GM10248 (cell line): ENCODE results near the gene MCOLN2.

Experiments
- CTCF ChIA-PET: fragments of 300-600 bp; sonication (Branson Sonifier 250); formaldehyde crosslinking; extraction: SDS; loops from one replicate; lab custom pipeline; 2021; ENCODE audit warnings: antibody characterized with exemption; lab: Yijun Ruan, JAX
- POLR2A ChIA-PET: fragments of 350-650 bp; sonication (Branson Sonifier 250); formaldehyde crosslinking; extraction: SDS; loops from one replicate; lab custom pipeline; 2020; ENCODE audit warnings: antibody characterized with exemption; lab: Yijun Ruan, JAX
- DNase-seq: peaks from one replicate; pipeline ENCODE4 v3.0.0; 2012; ENCODE audit errors: extremely low spot score
- TF ChIP-seq, protein P1 (sequence below): IDR thresholded peaks from 2 replicates; pipeline ENCODE4 v1.5.1; 2012; ENCODE audit warnings: mild to moderate bottlenecking, low read depth; ENCODE audit errors: extremely low read depth, missing control alignments, control extremely low read depth

MCOLN2 gene

DNA sequence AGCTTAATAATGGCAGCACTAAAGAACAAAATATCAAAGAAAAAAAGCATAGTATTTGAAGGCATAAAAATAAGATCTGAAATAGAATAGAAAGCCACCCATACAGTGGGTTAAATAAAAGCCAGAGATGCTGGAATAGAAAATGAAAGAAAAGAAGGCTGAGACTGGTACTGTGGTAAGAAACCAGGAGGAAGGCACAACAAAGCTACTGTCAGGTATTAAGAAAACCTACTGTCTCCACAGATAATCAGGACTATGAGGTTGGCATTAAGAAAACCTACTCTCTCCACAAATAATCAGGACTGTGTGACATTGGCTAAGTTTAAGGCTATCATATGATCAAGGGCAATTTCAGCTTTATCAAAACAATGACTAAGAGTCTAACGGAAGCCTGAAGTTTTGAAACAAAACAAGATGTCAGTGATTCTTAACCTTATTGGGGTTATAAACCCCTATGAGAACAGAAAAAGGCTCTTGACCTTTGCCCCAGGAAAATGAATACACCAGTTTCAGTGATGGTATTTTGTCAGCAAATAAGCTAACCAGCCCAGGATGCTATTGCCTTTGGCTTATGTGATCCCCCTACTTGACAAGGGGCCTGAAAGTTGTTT lies 24.4 kb downstream of the MCOLN2 start:
- POLR2A ChIA-PET, result interaction anchor here (1.0 to 1.6 kb wide), 3 partner anchors 11 to 22 kb away, joined by 4 to 5 read pairs (median 4); no protein-coding TSS in a partner anchor
- TF ChIP-seq, protein P1, sequence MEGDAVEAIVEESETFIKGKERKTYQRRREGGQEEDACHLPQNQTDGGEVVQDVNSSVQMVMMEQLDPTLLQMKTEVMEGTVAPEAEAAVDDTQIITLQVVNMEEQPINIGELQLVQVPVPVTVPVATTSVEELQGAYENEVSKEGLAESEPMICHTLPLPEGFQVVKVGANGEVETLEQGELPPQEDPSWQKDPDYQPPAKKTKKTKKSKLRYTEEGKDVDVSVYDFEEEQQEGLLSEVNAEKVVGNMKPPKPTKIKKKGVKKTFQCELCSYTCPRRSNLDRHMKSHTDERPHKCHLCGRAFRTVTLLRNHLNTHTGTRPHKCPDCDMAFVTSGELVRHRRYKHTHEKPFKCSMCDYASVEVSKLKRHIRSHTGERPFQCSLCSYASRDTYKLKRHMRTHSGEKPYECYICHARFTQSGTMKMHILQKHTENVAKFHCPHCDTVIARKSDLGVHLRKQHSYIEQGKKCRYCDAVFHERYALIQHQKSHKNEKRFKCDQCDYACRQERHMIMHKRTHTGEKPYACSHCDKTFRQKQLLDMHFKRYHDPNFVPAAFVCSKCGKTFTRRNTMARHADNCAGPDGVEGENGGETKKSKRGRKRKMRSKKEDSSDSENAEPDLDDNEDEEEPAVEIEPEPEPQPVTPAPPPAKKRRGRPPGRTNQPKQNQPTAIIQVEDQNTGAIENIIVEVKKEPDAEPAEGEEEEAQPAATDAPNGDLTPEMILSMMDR, result no peak
- CTCF ChIA-PET, result interaction anchor here (0.8 to 5.8 kb wide), 13 partner anchors 10 to 290 kb away, joined by 3 to 33 read pairs (median 5); partner anchors contain the start of genes C1orf52 and MCOLN2
- DNase-seq, result no peak

DNA sequence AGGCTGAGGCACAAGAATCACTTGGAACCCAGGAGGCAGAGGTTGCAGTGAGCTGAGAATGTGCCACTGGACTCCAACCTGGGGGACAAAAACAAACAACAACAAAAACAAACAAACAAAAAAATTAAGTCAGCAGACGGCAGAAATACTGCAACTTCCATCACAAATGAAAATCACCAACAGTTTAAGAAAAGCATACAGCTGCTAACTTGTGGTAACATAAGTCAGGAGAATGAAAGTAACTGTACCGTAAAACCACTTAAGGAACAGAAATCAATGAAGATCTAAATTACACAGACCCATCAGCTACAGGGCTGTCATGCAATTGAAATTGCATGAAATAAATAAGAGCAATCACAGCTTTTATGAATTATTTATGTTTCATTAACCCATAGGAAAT lies 25.0 kb downstream of the MCOLN2 start:
- no peak for DNase-seq
- TF ChIP-seq, protein P1, result no peak
- CTCF ChIA-PET, result interaction anchor here (0.8 to 5.8 kb wide), 13 partner anchors 10 to 290 kb away, joined by 3 to 33 read pairs (median 5); partner anchors contain the start of genes C1orf52 and MCOLN2
- POLR2A ChIA-PET, result interaction anchor here (1.0 to 1.6 kb wide), 2 partner anchors 17 to 22 kb away, joined by 4 to 5 read pairs; no protein-coding TSS in a partner anchor

GRCh38 chr1:84969489-84970250 lies 27.2 kb downstream of the MCOLN2 start:
- TF ChIP-seq, protein P1, result no peak
- CTCF ChIA-PET, result interaction anchor here (0.6 to 5.8 kb wide), 5 partner anchors 10 to 270 kb away, joined by 3 to 33 read pairs (median 3); no protein-coding TSS in a partner anchor
- POLR2A ChIA-PET, result interaction anchor here (0.7 to 1.4 kb wide), 2 partner anchors 10 to 26 kb away, joined by 5 to 10 read pairs; no protein-coding TSS in a partner anchor
- no peak for DNase-seq

DNA sequence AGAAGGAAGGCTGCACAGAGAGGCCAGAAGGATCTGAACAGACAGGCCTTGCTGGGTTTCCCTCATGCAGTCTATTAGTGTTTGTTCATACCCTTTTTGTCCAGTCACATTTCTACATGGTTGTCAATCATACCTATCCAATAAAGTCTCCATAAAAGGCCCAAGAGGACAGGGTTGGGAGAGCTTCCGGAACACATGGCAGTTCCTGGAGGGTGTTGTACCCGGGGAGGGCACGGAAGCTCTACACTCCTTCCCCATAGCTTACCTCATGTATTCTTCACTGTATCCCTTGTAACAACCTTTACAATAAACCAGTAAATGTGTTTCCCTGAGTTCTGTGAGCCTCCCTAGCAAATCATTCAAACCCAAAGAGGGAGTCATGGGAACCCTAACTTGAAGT lies 28.0 kb downstream of the MCOLN2 start:
- POLR2A ChIA-PET, result interaction anchor here (0.7 to 1.4 kb wide), 2 partner anchors 9 to 25 kb away, joined by 5 to 10 read pairs; no protein-coding TSS in a partner anchor

DNA sequence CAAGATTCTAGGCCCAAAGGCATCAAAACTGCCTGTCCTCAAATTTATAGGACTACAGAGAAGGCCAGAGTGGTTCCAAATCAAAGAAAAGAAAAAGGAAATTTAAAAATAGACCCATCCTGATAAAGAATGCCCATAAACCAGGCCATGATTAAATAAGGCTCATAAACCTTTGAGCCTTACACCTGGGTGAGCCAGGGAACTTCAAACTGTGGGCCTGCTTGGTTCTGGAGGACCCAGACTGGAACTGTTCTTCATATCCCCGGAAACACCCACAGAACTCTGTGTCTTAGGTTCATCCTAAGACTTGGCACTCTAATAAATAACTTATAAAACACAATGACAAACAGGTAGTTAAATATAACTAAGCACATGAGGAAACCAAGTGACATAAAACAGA lies 28.8 kb downstream of the MCOLN2 start:
- TF ChIP-seq, protein P1, result no peak
- CTCF ChIA-PET, result interaction anchor here (1.0 to 5.8 kb wide), 3 partner anchors 9 to 24 kb away, joined by 4 to 33 read pairs (median 21); no protein-coding TSS in a partner anchor
- POLR2A ChIA-PET, result no interaction called here
- DNase-seq, result no peak

More for the DNA sequence above, 28.0 kb downstream of the MCOLN2 start:
- CTCF ChIA-PET, result interaction anchor here (1.0 to 5.8 kb wide), 4 partner anchors 10 to 271 kb away, joined by 3 to 33 read pairs (median 12); no protein-coding TSS in a partner anchor
- no peak for DNase-seq
- TF ChIP-seq, protein P1, result no peak

DNA sequence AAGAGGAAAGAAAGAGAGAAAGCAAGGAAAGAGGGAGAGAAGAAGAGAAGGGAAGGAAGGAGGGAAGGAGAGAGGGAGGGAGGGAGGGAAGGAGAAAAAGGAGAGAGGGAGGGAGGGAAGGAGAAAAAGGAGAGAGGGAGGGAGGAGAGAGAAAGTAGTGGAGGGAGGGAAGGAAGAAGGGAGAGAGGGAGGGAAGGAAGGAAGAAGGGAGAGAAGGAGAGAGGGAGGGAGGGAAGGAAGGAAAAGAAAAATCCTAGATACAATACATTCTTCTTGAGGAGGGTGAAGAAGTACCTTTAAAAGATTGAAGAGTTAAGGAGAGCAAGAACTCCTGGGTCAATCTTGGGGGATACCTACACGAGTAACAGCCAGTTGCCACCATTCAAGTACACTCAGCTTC lies 29.2 kb downstream of the MCOLN2 start:
- POLR2A ChIA-PET, result no interaction called here
- CTCF ChIA-PET, result interaction anchor here (0.9 to 5.0 kb wide), 3 partner anchors 9 to 59 kb away, joined by 3 to 21 read pairs (median 3); no protein-coding TSS in a partner anchor
- TF ChIP-seq, protein P1, result no peak
- no peak for DNase-seq
